C4-2B (cell line): ENCODE data around the gene SND1.

Experiments
- ZFX ChIP-seq: fragments of 450-650 bp; IDR thresholded peaks from 2 replicates; pipeline ENCODE4 v1.6.1; 2017
- TF ChIP-seq, protein P1 (sequence below): fragments of 450-650 bp; conservative IDR thresholded peaks from 2 replicates; pipeline ENCODE4 v1.5.1; 2017; ENCODE audit warnings: mild to moderate bottlenecking

DNA sequence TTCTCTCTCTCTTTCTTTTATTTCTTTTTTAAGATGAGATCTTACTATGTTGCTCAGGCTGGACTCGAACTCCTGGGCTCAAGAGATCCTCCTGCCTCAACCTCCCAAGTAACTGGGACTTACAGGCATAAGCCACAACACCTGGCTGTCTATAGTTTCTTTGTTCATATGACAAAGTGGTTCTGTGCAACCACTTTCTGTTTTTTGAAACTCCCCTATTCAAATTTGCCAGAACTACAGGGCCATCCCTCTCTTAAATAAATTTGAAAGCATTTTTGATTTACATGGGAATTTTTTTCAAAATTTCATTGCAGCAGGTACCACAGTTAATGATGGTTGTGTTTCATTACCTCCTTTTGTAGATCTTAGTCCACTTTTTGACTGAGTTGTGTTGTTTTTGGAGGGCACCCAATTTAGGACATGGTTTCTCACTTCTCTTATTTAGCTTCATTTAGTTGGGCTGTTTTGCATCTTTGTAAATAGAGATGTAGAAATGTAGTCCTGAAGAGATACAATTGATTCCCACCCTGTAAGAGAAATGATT, 260.0 kb downstream of the SND1 start:
- TF ChIP-seq, protein P1, sequence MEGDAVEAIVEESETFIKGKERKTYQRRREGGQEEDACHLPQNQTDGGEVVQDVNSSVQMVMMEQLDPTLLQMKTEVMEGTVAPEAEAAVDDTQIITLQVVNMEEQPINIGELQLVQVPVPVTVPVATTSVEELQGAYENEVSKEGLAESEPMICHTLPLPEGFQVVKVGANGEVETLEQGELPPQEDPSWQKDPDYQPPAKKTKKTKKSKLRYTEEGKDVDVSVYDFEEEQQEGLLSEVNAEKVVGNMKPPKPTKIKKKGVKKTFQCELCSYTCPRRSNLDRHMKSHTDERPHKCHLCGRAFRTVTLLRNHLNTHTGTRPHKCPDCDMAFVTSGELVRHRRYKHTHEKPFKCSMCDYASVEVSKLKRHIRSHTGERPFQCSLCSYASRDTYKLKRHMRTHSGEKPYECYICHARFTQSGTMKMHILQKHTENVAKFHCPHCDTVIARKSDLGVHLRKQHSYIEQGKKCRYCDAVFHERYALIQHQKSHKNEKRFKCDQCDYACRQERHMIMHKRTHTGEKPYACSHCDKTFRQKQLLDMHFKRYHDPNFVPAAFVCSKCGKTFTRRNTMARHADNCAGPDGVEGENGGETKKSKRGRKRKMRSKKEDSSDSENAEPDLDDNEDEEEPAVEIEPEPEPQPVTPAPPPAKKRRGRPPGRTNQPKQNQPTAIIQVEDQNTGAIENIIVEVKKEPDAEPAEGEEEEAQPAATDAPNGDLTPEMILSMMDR = no peak
- no peak for TF ChIP-seq ZFX
